Activated CD4-positive, CD25-positive, alpha-beta regulatory T cell (primary cell): ENCODE results near the gene TEX48.

ENCODE experiments used
- DNase-seq, 4 experiments: peaks; one replicate each; lab custom pipeline; 2025; lab: John Stamatoyannopoulos, UW

TEX48 gene

DNA sequence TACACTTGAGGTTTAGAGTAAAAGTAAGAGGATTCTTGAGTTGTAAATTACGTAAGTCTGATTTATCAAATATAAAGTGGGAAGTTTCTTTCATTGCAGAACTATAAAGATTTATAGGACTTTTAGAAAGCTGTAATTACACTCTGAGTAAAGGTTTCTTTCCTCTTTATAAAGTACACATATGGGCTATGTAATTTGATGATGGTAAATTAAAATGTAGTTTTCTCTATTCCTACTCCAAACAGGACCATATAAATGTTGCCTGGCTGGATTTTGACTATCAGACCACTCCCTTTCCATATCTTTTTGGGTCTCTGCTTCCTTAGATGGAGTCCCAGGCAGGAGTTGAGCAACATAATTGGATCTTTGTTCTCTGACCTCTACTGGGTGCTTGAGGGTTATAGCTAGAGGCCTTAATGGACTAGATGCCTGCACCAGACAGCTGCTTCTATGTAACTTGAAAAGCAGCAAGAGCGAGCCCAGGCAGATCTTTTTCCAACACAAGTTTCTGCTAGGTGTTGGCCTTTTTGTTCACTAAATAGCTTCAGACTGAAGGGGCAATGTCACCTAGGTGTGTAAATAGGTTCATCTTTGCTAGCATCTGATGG, 11.4 kb upstream of the TEX48 start:
- no peak for DNase-seq

DNA sequence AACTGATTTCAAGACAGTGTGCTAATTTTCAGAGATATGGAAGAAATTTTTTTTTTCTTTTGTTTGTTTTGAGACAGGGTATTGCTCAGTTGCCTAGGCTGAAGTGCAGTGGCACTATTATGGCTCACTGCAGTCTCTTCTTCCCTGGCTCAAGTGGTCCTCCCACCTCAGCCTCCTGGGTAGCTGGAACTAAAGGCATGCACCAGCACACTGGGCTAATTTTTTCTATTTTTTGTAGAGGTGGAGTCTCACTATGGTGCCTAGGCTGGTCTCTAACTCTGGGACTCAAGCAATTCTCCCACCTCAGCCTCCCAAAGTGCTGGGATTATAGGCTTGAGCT, 9.9 kb upstream of the TEX48 start:
- no peak for DNase-seq

DNA sequence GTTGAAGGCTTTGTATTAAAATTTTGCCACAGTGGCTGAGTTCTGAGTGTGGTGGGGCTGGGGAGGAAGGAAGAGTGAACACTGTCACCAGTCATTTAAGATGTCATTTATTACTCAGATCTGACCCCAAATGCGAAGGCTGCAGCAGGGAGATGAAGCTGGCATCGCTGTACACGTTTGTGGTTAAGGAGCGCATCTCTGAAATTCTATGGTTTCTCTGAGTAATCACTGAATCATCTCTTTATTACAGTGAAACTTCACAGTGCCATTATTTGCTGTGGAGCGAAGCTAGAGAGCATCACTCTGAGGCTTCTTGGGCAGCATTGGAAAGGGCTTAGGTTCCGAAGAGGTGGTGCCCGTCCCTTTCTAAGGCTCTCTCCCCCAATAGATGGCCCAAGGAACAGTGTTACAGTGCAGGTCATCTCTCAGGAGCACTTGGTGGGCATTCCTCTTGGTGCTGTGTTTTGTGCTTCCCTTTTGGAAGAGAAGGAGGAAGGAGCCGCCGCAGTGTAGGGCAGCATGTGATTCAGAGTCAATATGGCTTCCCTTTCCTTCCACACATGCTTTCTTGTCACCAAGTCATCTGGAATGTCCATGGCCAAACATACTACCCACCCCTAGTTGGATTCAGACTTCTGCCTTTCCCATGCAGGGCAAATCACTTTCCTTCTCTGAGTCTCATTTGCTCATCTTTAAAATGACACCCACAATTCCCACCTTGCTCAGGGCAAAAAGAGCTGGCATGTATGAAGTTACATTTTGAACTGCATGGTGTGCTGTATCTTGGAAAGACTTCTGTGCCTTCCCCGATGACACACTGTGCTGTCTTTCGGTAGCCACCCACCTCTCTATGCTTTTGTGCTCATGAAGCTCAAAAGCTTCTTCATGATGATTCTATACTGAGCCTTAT, 9.3 kb upstream of the TEX48 start:
- peak; percentile 14 to 30 (median 19) for DNase-seq

DNA sequence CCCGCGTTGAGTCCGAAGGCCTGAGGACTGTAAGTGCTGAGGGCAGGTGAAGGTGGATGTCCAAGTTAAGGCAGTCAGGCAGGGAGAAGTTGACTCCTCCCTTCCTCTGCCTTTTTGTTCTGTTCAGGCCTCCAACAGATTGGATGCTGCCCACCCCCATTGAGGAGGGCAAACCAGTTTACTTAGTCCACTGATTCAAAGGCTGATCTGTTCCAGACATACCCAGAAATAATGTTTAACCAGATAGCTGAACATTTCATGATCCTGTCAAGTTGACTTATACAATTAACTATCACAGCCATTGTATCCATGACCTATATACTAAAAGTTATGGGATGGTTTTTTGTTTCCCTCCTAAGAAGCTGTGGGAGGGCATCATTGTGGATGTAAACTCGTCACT, 8.3 kb upstream of the TEX48 start:
- DNase-seq, result no peak

DNA sequence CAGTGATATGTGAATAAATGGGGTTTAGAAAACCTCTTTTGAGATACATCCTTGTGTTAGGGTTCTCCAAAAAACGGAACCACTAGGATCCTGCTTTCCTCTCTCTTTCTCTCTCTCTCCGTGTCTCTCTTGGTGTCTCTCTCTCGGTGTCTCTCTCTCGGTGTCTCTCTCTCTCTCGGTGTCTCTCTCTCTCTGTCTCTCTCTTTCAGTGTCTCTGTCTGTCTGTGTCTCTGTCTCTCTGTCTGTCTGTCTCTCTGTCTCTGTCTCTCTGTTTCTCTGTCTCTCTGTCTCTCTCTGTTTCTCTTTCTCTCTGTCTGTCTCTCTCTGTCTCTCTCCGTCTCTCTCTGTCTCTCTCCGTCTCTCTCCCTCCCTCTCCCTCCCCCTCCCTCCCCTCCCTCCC, 7.8 kb upstream of the TEX48 start:
- DNase-seq, result no peak

DNA sequence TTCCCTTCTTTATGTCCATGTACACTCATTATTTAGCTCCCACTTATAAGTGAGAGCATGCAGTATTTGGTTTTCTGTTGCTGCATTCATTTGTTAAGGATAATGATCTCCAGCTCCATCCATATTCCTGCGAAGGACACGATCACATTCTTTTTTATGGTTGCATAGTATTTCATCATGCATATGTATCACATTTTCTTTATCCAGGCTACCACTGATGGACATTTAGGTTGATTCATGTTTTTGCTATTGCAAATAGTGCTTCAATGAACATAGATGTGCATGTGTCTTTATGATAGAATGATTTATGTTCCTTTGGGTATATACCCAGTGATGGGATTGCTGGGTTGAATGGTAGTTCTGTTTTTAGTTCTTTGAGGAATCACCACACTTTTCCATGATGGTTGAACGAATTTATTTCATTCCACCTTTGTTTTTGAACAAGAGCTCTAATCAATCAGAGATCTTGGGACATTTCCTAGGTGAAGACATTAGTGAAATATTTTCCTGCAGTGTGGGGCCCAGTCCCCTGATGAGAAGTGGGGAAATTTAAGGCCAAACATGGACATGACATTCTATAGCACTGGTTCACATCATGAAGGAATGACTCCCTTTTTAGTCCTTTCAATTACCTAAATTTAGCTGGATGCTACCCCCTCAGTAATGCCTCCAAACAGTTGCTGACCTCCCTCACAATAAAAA, 7.1 kb upstream of the TEX48 start:
- DNase-seq, result no peak

DNA sequence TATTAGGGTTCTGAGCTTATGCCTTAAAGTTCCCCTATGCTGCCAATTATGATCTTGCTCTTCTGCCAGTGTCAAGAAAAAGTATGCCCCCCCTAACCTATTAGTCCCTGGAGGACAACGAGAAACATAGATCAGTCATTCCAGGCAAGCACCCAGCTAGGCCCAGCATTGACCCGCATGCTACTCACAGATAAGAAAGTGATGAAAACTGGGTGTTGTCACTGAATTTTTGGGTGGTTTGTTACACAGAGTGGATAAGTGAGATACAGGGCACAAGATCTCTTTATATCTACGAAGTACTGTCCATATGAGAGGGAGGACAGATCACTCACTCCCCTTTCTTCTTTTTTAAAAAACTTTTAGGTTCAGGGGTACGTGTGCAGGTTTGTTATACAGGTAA, 6.4 kb upstream of the TEX48 start:
- DNase-seq, result no peak

DNA sequence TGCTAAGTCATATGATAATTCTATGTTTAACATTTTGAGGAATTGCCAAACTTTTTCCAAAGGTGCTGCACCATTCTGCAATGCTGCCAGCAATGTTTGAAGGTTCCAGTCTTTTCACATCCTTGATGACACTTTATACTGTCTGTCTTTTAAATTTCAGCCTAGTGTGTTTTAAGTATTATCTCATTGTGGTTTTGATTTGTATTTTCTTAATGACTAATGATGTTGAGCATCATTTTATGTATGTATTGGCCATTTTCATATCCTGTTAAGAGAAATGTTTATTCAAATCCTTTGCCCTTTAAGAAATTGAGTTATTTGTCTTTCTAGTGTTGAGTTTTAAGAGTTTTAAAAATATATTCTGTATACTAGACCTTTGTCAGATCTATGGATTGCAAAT, 5.0 kb upstream of the TEX48 start:
- DNase-seq, result no peak

DNA sequence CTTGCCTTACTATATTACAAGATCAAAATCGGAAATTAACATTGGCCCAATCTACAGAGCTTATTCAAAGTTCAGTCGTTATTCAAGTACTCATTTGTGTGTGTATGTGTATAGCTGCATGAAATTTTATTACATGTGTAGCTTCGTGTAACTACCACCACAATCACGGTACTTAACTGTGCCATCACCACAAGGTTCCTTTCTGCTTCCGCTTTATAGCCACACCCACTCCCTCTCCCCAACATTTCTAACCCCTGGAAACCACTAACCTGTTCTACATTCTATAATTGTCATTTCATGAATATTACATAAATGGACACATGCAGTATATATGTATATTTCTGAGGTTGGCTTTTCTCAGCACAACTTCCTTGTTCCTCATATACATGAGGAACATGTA, 4.0 kb upstream of the TEX48 start:
- DNase-seq, result no peak

DNA sequence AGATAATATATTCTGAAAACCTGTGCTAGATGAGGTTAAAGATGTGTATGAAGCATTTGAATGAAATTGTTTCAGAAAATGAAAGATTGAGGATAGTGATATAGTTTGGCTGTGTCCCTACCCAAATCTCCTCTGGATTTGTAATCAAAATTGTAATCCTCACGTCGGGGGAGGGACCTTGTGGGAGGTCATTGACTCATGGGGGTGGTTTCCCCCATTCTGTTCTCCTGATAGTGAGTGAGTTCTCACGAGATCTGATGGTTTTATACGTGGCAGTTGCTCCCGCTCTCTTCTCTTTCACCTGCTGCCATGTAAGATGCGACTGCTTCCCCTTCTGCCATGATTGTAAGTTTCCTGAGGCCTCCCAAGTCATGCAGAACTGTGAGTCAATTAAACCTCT, 2.0 kb upstream of the TEX48 start:
- no peak for DNase-seq

DNA sequence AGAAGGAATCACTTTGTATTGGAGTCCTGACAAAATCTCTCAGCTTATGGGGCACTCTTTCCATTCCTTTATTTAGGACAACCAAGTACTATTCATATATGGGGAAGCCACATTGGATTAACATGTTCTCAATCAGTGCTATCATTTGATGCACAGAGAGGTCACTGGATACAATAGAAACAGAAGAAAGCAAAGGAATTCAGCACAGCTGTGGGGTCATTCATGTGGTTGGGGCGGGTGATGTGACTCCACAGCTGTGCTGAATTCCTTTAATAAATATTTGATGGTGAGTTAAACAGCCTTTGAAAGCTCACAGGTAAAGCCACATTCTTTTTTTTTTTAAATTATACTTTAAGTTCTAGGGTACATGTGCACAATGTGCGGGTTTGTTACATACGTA, 854 bp upstream of the TEX48 start:
- no peak for DNase-seq

DNA sequence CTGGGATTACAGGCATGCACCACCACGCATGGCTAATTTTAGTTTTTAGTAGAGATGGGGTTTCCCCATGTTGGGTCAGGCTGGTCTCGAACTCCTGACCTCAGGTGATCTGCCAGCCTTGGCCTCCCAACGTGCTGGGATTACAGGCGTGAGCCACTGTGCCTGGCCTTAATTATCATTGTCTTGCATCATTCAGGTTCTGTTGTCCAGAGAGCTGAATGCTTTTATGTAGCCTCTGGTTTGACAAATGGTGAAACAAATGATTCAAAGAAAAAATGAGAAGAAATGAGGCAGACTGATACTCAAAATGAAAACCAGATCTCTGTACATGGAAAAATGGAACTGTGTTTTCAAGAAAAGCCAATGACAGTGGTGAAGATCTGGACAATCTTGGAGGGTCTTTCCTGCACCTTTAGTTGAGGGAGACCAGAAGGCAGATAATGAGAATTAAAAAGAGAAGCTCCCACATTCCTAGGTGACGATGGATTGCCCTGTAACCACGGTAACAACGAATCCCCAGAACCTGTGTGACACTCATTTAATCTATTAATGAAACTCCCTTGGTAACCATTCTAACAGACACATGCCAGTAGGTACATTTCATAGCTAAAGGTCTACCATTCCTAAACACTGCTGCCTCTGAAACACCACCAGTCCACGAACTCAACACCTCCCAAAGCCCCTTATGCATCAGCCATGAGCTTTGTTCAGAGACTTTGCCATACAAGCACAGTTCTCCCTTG, 1.6 kb downstream of the TEX48 start:
- DNase-seq, result no peak

DNA sequence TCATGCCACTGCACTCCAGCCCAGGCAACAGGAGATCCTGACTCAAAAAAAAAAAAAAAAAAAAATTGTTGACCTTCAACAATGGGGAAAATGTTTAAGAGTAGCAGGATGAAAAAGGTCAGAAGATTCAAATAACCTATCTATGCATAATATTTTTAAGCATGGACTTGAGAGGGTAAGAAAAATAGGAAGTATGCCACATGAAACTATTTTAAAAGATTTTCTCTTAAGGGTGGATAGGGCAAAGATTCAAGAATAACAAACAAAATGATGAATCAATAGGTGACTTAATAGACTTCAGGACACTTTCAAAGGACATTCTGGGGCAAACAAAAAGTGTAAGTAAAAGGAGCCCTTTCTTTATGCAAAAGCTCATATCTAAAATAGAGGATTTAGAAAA, 3.2 kb downstream of the TEX48 start:
- DNase-seq, result no peak

DNA sequence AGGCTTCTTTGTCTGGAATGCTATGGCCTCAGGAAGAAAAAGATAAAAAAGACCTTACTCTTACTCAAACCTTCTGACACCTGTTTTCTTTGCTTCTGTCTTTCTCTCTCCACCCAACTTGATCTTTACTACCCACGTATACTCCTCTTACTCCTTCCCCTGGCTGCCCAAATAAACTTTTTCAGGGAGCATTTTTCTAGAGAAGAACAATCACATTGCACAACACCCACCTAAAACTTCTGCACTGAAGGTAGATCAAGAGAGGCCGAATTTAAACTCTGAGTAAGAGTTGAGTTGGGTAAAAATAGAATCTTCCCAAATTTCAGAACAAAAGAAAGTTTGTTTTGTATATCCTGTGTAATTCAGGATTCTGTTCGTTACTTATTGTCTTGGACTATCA, 3.9 kb downstream of the TEX48 start:
- no peak for DNase-seq

DNA sequence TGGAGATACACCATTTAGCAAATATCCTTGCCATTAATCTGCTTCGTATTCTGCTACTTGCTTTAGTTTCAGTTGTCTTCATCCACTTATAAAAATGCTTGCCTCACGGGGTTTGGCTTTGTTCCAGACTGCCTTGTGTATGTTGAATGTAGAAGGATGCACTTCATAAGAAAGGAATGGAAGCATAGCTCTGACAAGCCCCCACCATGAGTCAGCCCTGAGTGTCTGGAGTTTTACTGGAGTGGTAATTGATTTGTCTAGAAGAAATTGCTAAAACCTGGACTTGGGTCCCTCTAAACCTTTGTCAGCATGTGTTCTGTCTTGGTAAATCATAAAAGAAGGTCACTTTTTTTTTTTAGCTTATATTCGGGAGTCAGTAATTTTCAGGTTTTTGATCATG, 4.6 kb downstream of the TEX48 start:
- DNase-seq, result no peak

DNA sequence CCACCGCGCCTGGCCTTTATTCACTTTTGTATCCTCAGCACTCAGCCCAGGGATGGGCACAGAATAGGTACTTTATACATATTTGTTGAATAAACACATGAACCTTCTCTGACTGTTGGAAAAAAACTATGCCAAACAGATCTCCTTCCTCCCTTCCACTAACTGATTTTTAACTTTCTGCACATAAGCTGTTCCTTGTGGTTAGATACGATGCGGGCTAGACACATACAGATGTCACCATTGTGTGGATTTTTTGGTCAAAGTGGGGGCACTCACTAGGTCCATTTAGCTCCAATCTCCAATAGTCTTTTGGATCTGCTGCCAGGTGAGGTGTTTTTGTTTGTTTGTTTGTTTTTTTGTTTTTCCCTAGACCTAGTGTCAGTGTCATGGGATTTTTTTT, 5.1 kb downstream of the TEX48 start:
- DNase-seq, result no peak

DNA sequence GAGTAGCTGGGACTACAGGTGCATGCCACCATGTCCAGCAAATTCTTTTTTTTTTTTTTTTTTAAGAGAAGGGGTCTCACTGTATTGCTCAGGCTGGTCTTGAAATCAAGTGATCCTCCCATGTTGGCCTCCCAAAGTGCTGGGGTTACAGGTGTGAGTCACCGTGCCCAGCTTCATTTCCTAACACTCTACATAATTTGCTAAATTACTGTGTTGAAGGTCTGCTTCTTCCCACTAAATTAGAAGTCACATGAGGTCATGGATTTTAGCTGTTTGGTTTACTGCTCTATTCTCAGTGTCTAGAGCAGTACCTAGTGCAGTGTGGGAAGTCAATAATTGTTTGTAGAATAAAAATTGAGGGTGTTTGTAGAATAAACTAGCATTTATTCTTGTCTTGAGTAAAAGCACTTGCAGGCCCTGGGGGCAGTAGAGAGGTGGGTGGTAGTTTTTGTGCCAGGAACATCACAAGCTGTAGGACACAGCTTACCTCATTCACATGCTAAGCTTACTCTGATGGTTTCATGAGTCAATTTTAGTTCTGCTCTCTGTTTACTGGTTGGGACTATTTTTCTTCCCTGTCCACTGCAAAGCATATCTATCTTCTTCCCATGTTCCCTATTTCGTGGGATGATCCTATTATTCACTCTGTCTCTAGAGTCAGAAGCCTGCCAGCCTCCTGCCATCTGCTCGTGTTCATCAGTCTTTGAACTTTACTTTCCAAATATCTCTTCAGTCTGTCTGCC, 7.0 kb downstream of the TEX48 start:
- no peak for DNase-seq

DNA sequence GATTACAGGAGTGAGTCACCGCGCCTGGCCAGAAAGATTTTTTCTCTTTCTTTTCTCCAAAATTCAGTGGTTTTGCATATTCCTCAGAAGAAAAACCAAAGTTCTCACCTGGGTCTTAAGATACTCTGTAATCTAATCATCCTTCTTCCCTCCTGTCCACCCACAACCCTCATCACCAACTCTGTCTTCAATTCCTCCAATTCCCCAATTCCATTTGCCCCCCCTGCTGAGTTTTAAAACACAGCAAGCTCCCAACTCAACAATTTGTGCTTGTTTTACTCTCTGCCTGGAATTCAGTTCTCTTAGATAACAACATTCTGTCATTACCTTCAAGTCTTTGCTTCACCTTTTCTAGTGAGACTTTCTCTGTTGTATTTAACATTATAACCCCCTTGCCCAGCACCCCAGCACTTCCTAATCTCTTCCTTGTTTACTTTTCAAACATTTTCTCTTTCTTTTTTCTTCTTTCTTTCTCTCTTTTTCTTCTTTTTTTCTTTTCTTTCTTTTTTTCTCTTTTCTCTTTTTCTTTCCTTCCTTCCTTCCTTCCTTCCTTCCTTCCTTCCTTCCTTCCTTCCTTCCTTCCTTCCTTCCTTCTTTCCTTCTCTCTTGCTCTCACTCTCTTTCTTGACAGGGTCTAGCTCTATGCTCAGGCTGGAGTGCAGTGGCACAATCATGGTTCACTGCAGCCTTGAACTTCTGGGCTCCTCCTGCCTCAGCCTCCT, 7.8 kb downstream of the TEX48 start:
- DNase-seq, result no peak

DNA sequence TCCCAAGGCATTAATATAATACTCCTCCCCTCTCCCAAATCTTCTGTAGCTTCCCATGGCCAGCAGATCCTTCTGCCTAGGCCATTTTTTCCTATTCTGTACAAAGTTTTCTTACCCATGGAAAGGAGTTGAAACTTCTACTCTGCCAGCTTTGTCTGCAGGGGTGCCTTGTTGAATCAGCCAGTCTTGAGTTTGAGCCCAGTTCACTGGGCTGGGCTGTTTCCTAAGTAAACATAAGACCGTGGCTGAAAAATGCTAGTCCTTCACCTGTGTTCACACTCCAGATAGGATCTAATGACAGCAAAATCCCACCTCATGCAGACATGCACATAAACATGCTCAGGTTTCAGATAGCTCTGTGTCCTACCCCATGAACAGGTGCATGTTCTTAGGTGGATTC, 10.4 kb downstream of the TEX48 start:
- no peak for DNase-seq

DNA sequence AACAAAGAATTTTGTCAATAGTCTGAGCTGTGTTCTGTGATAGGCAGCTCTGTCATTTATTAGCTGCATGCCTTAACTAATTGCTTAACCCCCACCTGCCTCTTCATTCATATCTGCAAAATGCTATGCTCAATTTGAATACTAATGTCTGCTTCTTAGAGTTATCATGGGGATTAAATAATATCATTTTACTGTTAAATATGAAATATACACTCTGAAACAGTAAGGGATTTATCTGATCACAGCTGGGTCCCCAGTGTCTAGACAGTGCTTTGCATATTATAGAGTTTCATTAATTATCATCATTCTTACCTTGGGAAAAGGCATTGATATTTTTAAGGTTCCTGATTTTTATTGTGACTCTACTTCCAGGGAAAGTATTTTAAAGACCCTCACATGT, 12.0 kb downstream of the TEX48 start:
- DNase-seq, result no peak

DNA sequence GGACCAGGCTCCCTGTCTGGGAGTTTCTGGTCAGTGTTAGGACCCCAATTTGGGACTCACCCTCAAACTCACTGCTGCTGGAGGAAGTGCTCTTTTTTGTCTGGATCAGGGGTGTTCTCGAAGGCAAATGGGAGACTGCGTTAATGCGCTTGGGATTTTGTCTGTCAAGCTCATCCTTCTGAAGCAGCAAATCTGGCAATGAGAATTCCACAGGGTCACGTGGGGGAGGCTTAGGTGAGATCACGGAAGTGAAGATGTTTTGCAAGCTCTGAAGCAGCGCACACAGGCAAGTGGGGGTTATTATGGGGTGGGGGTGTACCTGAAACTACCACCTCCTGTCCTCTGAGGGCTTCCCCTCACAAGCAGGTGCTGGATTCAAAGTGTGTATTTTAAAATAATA, 13.8 kb downstream of the TEX48 start:
- DNase-seq, result no peak
